ENCODE results near the gene PLEKHG5.

The PLEKHG5 gene

GRCh38 chr1:6424000-6424565 lies 67.4 kb downstream of the PLEKHG5 start:
- CTCF ChIA-PET = interaction anchor here (0.6 to 3.4 kb wide), 14 partner anchors 8 to 227 kb away, joined by 3 to 37 read pairs (median 4); partner anchors contain the start of gene NOL9
- POLR2A ChIA-PET = no interaction called here
- no peak for DNase-seq (ENCODE audit: extremely low spot score)
- no peak for TF ChIP-seq NFRKB (IDR thresholded peaks at IDR 0.05)
- no peak for TF ChIP-seq HDGF (IDR thresholded peaks at IDR 0.05; ENCODE audit: borderline replicate concordance)
- no peak for TF ChIP-seq ZNF384 (IDR thresholded peaks at IDR 0.05)
- no peak for TF ChIP-seq ELF4 (IDR thresholded peaks at IDR 0.05)
- TF ChIP-seq FOXA1 (IDR thresholded peaks at IDR 0.05) = no peak
- TF ChIP-seq ARNT (IDR thresholded peaks at IDR 0.05) = no peak
- TF ChIP-seq L3MBTL2 (conservative IDR thresholded peaks at IDR 0.05) = no peak
- no peak for TF ChIP-seq TARDBP (IDR thresholded peaks at IDR 0.05)
- no peak for TF ChIP-seq BHLHE40 (IDR thresholded peaks at IDR 0.05; ENCODE audit: borderline replicate concordance)
- TF ChIP-seq LEF1 (IDR thresholded peaks at IDR 0.05; ENCODE audit: borderline replicate concordance) = no peak
- no peak for TF ChIP-seq SUZ12 (IDR thresholded peaks at IDR 0.05)
- TF ChIP-seq PKNOX1 (IDR thresholded peaks at IDR 0.05) = no peak
- TF ChIP-seq CTBP1 (IDR thresholded peaks at IDR 0.05; ENCODE audit: borderline replicate concordance) = no peak
- no peak for TF ChIP-seq FOXK2 (IDR thresholded peaks at IDR 0.05)
- no peak for TF ChIP-seq SP1 (IDR thresholded peaks at IDR 0.05)
- TF ChIP-seq FOXM1 (IDR thresholded peaks at IDR 0.05; ENCODE audit: borderline replicate concordance) = no peak

GRCh38 chr1:6423321-6423999 lies 68.0 kb downstream of the PLEKHG5 start:
- ChIA-PET CTCF (interaction anchor here (0.6 to 3.4 kb wide), 20 partner anchors 9 to 1460 kb away, joined by 3 to 37 read pairs (median 4); partner anchors contain the start of genes NOL9, PLEKHG5 and RNF207), POLR2A (no interaction called here)
- peak; percentile 78 for DNase-seq (ENCODE audit: extremely low spot score)
- TF ChIP-seq NFRKB (IDR thresholded peaks at IDR 0.05) (no peak), ZNF384 (IDR thresholded peaks at IDR 0.05) (no peak), HDGF (IDR thresholded peaks at IDR 0.05; ENCODE audit: borderline replicate concordance) (no peak), TARDBP (IDR thresholded peaks at IDR 0.05) (no peak), L3MBTL2 (conservative IDR thresholded peaks at IDR 0.05) (no peak), SUZ12 (IDR thresholded peaks at IDR 0.05) (no peak), PKNOX1 (IDR thresholded peaks at IDR 0.05) (no peak), ELF4 (IDR thresholded peaks at IDR 0.05) (no peak), FOXA1 (IDR thresholded peaks at IDR 0.05) (no peak), CTBP1 (IDR thresholded peaks at IDR 0.05; ENCODE audit: borderline replicate concordance) (no peak), LEF1 (IDR thresholded peaks at IDR 0.05; ENCODE audit: borderline replicate concordance) (no peak), ARNT (IDR thresholded peaks at IDR 0.05) (no peak), BHLHE40 (IDR thresholded peaks at IDR 0.05; ENCODE audit: borderline replicate concordance) (no peak), SP1 (IDR thresholded peaks at IDR 0.05) (no peak), FOXM1 (IDR thresholded peaks at IDR 0.05; ENCODE audit: borderline replicate concordance) (no peak), FOXK2 (IDR thresholded peaks at IDR 0.05) (no peak)

GRCh38 chr1:6421266-6421665 lies 70.2 kb downstream of the PLEKHG5 start:
- no peak for TF ChIP-seq LEF1 (IDR thresholded peaks at IDR 0.05; ENCODE audit: borderline replicate concordance)
- TF ChIP-seq HDGF (IDR thresholded peaks at IDR 0.05; ENCODE audit: borderline replicate concordance) = no peak
- no peak for TF ChIP-seq ARNT (IDR thresholded peaks at IDR 0.05)
- no peak for TF ChIP-seq FOXK2 (IDR thresholded peaks at IDR 0.05)
- no peak for TF ChIP-seq BHLHE40 (IDR thresholded peaks at IDR 0.05; ENCODE audit: borderline replicate concordance)
- TF ChIP-seq SP1 (IDR thresholded peaks at IDR 0.05) = no peak
- no peak for TF ChIP-seq ELF4 (IDR thresholded peaks at IDR 0.05)
- no peak for TF ChIP-seq PKNOX1 (IDR thresholded peaks at IDR 0.05)
- TF ChIP-seq CTBP1 (IDR thresholded peaks at IDR 0.05; ENCODE audit: borderline replicate concordance) = no peak
- no peak for TF ChIP-seq ZNF384 (IDR thresholded peaks at IDR 0.05)
- no peak for TF ChIP-seq L3MBTL2 (conservative IDR thresholded peaks at IDR 0.05)
- no peak for TF ChIP-seq SUZ12 (IDR thresholded peaks at IDR 0.05)
- TF ChIP-seq FOXM1 (IDR thresholded peaks at IDR 0.05; ENCODE audit: borderline replicate concordance) = no peak
- CTCF ChIA-PET = interaction anchor here (1.0 to 3.4 kb wide), 5 partner anchors 8 to 217 kb away, joined by 3 to 37 read pairs (median 4); no protein-coding TSS in a partner anchor

DNA sequence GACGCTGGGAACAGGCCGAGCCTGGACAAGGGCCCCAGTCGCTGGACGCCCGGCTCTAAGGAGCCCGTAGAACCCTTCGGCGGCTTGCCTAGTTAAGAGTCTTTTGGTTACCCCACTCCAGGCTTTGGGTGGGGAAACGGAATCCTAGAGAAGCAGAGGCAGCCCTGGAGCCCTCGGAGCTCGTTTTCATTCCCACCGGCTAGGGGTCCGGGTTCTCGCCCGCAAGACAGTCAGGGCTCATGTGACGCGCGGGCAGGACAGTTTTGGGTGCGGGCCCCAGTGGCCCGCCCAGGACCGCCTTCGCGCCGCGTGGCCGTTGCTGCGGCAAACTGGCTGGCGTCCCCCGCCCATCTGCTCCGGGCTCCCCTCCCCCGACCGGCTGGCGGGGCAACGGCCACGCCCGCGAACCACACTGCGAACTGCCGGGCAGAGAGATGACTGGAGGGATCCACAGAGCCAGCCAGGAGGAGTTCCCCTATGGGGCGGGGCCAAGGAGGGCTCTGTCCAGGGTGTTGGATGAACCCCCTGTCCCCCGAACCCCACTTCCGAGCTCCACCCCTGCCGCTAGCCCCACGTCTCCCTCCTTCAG lies 70.9 kb downstream of the PLEKHG5 start:
- POLR2A ChIA-PET = interaction anchor here (1.0 kb wide), 1 partner anchor 70 kb away, joined by 3 read pairs; the partner anchor contains the start of gene PLEKHG5

More at GRCh38 chr1:6421266-6421665, 70.2 kb downstream of the PLEKHG5 start:
- DNase-seq (ENCODE audit: extremely low spot score) = no peak
- POLR2A ChIA-PET = no interaction called here

More for the DNA sequence above, 70.9 kb downstream of the PLEKHG5 start:
- DNase-seq (ENCODE audit: extremely low spot score) = no peak
- CTCF ChIA-PET = interaction anchor here (0.7 to 3.4 kb wide), 6 partner anchors 7 to 216 kb away, joined by 4 to 37 read pairs (median 4); no protein-coding TSS in a partner anchor
- TF ChIP-seq CTBP1 (IDR thresholded peaks at IDR 0.05; ENCODE audit: borderline replicate concordance) = no peak
- no peak for TF ChIP-seq PKNOX1 (IDR thresholded peaks at IDR 0.05)
- no peak for TF ChIP-seq LEF1 (IDR thresholded peaks at IDR 0.05; ENCODE audit: borderline replicate concordance)

Data from HEK293T (cell line).